Memory B cell (primary cell): Measurements from ENCODE around the gene C12orf42.

Experiments
- ATAC-seq: fragments of 150-1000 bp; cut with Tn5 transposase; 2 replicates; pipeline ENCODE4 v1.10.0; 2021; ENCODE audit warnings: low read depth, mild to moderate bottlenecking, moderate library complexity
- DNase-seq, 2 donors: peaks; one replicate each; pipeline ENCODE4 v3.0.0; 2022; ENCODE audit warnings: low spot score in 2 of 2
- H3K27ac Mint-ChIP-seq: one replicate; pipeline ENCODE4 v1.8.0; 2022; ENCODE audit warnings: mild to moderate bottlenecking, moderate library complexity, mixed read lengths
- H3K27me3 Mint-ChIP-seq: one replicate; pipeline ENCODE4 v1.8.0; 2022; ENCODE audit warnings: mixed read lengths
- H3K36me3 Mint-ChIP-seq: one replicate; pipeline ENCODE4 v1.8.0; 2022; ENCODE audit warnings: mild to moderate bottlenecking, mixed read lengths
- H3K4me1 Mint-ChIP-seq: one replicate; pipeline ENCODE4 v1.8.0; 2022; ENCODE audit warnings: mixed read lengths
- H3K4me3 Mint-ChIP-seq: one replicate; pipeline ENCODE4 v1.8.0; 2022; ENCODE audit warnings: mild to moderate bottlenecking, moderate library complexity, mixed read lengths
- H3K9me3 Mint-ChIP-seq: one replicate; pipeline ENCODE4 v1.8.0; 2022; ENCODE audit warnings: mixed read lengths

C12orf42 gene

GRCh38 chr12:103495469-103496456 is at the start of gene C12orf42:
C12orf42 (minus strand) TSS chr12:103495968; CDS start chr12:103478426, 17,542 bp downstream.
- Mint-ChIP-seq H3K27me3 (no peaks in the 10 kb centered on the region), H3K36me3 (no peaks in the 10 kb centered on the region), H3K4me3 (peak within 1 kb of the TSS; percentile 93), H3K4me1 (peaks cover 24% of the 10 kb centered on the region), H3K9me3 (peaks cover 3% of the 10 kb centered on the region), H3K27ac (peak within 1 kb of the TSS; percentile 84)
- peak; percentile 73 to 83 for DNase-seq
- peak; percentile 93 for ATAC-seq

DNA sequence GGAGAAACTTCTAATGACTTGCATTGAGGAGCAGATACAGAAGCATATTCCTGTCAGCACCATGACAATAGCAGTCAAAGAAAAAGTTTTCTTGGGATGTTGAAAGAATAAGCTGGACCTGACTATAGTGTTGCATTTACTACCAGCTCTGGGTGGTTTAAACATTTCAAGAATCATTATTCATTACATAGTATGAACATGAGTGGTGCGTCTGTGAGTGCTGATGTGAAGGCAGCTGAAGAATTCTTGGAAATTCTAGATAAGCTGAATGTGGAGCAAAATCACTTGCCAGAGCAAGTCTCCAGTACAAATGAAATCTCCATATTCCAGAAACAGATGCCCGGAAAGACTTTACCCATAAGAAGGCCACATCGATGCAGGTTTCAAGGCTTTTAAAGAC is 46.3 kb upstream of the C12orf42 start:
- Mint-ChIP-seq H3K9me3 (no peaks in the 10 kb centered on the region), H3K4me1 (peaks cover 3% of the 10 kb centered on the region), H3K27me3 (no peaks in the 10 kb centered on the region), H3K4me3 (no peak overlapping the region), H3K27ac (no peak overlapping the region), H3K36me3 (no peaks in the 10 kb centered on the region)
- DNase-seq (no peak), ATAC-seq (no peak)

GRCh38 chr12:103540319-103540718 is 44.6 kb upstream of the C12orf42 start:
- no peak overlapping the region for H3K27ac Mint-ChIP-seq
- H3K4me1 Mint-ChIP-seq: peaks cover 3% of the 10 kb centered on the region
- no peaks in the 10 kb centered on the region for H3K36me3 Mint-ChIP-seq
- no peak overlapping the region for H3K4me3 Mint-ChIP-seq
- no peaks in the 10 kb centered on the region for H3K9me3 Mint-ChIP-seq
- ATAC-seq: no peak
- no peaks in the 10 kb centered on the region for H3K27me3 Mint-ChIP-seq
- no peak for DNase-seq

GRCh38 chr12:103538397-103538796 is 42.6 kb upstream of the C12orf42 start:
- ATAC-seq: no peak
- Mint-ChIP-seq H3K4me3 (no peak overlapping the region), H3K4me1 (peaks cover 3% of the 10 kb centered on the region), H3K27ac (no peak overlapping the region), H3K36me3 (no peaks in the 10 kb centered on the region), H3K9me3 (no peaks in the 10 kb centered on the region), H3K27me3 (no peaks in the 10 kb centered on the region)
- DNase-seq: no peak

GRCh38 chr12:103530307-103531066 is 34.7 kb upstream of the C12orf42 start:
- Mint-ChIP-seq H3K4me1 (peaks cover 13% of the 10 kb centered on the region), H3K36me3 (peaks cover 1% of the 10 kb centered on the region), H3K27me3 (peaks cover 2% of the 10 kb centered on the region), H3K4me3 (peak overlapping the region; percentile 54), H3K9me3 (no peaks in the 10 kb centered on the region), H3K27ac (peak overlapping the region; percentile 36)
- peak; percentile 89 for ATAC-seq
- DNase-seq: peak in 1 of 2 donors; percentile 14

- Mint-ChIP-seq H3K27me3 (peaks cover 2% of the 10 kb centered on the region), H3K4me1 (peaks cover 13% of the 10 kb centered on the region), H3K36me3 (peaks cover 1% of the 10 kb centered on the region), H3K9me3 (no peaks in the 10 kb centered on the region), H3K27ac (peak overlapping the region; percentile 36), H3K4me3 (peak overlapping the region; percentile 37)
- DNase-seq: no peak
- no peak for ATAC-seq
Observed at GRCh38 chr12:103529306-103529705, 33.5 kb upstream of the C12orf42 start.

- H3K27ac Mint-ChIP-seq: no peak overlapping the region
- DNase-seq: no peak
- peaks cover 6% of the 10 kb centered on the region for H3K4me1 Mint-ChIP-seq
- H3K4me3 Mint-ChIP-seq: no peak overlapping the region
- H3K27me3 Mint-ChIP-seq: no peaks in the 10 kb centered on the region
- peaks cover 4% of the 10 kb centered on the region for H3K9me3 Mint-ChIP-seq
- ATAC-seq: no peak
- peaks cover 4% of the 10 kb centered on the region for H3K36me3 Mint-ChIP-seq
Observed at GRCh38 chr12:103524238-103524875, 28.6 kb upstream of the C12orf42 start.

DNA sequence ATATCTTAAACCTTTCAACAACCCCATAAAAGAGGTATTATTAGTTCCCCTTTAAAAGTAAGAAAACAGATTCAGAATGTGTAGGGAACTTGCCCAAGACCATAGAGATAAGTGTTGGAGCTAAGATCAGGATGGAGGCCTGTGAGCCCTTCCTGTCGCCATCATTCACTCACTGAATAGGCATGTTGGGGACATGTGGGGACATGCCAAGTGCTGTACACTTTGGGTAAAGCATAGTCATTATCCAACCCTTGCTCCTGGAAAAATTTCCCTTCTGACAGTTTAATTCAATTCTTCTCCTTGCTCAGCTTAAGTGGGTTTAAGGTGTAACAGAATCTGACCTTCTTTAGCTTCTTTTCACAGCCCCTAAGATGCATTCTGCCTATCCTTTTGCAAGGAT is 28.0 kb upstream of the C12orf42 start:
- DNase-seq: no peak
- H3K27me3 Mint-ChIP-seq: no peaks in the 10 kb centered on the region
- ATAC-seq: no peak
- no peak overlapping the region for H3K4me3 Mint-ChIP-seq
- H3K9me3 Mint-ChIP-seq: peaks cover 4% of the 10 kb centered on the region
- peaks cover 4% of the 10 kb centered on the region for H3K36me3 Mint-ChIP-seq
- H3K27ac Mint-ChIP-seq: no peak overlapping the region
- H3K4me1 Mint-ChIP-seq: peaks cover 9% of the 10 kb centered on the region

DNA sequence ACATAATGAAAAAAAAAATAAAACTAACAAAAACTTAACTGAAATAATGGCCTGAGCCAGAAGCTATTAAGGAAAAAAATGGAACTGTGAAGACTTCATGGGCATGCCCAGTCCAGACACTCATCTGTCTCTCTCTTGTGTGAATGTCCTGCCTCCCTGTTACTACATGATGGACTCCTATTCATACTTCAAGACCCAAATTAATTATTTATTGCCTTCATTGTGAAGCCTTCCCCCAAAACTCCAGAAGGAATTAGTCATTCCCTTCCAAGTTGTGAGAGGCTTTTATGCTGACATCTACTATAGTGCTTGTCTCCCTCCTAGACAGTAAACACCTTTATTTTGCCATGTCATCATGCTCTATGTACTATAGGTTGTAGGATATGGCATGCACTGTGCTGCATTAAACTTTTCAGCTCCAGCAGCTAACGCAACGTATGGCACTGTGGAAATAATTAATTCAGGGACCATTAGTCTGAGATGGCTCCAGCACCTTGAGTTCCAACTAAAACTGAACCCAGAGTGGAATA is 25.0 kb upstream of the C12orf42 start:
- Mint-ChIP-seq H3K4me1 (peaks cover 12% of the 10 kb centered on the region), H3K27me3 (no peaks in the 10 kb centered on the region), H3K36me3 (peaks cover 7% of the 10 kb centered on the region), H3K27ac (peak overlapping the region; percentile 14), H3K4me3 (no peak overlapping the region), H3K9me3 (peaks cover 14% of the 10 kb centered on the region)
- no peak for DNase-seq
- no peak for ATAC-seq

- ATAC-seq: no peak
- Mint-ChIP-seq H3K4me3 (no peak overlapping the region), H3K4me1 (peaks cover 12% of the 10 kb centered on the region), H3K9me3 (peaks cover 14% of the 10 kb centered on the region), H3K27ac (peak overlapping the region; percentile 92), H3K27me3 (no peaks in the 10 kb centered on the region), H3K36me3 (peaks cover 7% of the 10 kb centered on the region)
- DNase-seq: no peak
Observed at GRCh38 chr12:103519632-103520031, 23.9 kb upstream of the C12orf42 start.

DNA sequence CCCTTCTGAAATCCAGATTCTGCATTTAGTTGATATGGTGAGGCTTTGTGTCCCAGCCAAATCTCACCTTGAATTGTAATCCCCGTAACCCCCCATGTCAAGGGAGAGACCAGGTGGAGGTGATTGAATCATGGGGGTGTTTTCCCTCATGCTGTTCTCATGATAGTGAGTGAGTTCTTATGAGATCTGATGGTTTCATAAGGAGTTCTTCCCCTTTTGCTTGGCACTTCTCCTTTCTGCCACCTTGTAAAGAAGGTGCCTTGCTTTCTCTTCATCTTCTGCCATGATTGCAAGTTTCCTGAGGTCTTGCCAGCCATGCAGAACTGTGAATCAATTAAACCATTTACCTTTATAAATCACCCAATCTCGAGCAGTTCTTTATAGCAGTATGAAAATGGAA is 23.1 kb upstream of the C12orf42 start:
- peak; percentile 94 for ATAC-seq
- H3K27me3 Mint-ChIP-seq: no peaks in the 10 kb centered on the region
- H3K36me3 Mint-ChIP-seq: peaks cover 7% of the 10 kb centered on the region
- no peak overlapping the region for H3K4me3 Mint-ChIP-seq
- H3K27ac Mint-ChIP-seq: peak overlapping the region; percentile 92
- H3K9me3 Mint-ChIP-seq: peaks cover 16% of the 10 kb centered on the region
- peak in 1 of 2 donors; percentile 49 for DNase-seq
- peaks cover 12% of the 10 kb centered on the region for H3K4me1 Mint-ChIP-seq

GRCh38 chr12:103517161-103517560 is 21.4 kb upstream of the C12orf42 start:
- H3K4me3 Mint-ChIP-seq: no peak overlapping the region
- H3K27me3 Mint-ChIP-seq: no peaks in the 10 kb centered on the region
- H3K4me1 Mint-ChIP-seq: peaks cover 12% of the 10 kb centered on the region
- DNase-seq (no peak), ATAC-seq (no peak)
- peaks cover 7% of the 10 kb centered on the region for H3K36me3 Mint-ChIP-seq
- no peak overlapping the region for H3K27ac Mint-ChIP-seq
- H3K9me3 Mint-ChIP-seq: peaks cover 19% of the 10 kb centered on the region

- peaks cover 12% of the 10 kb centered on the region for H3K4me1 Mint-ChIP-seq
- no peak overlapping the region for H3K4me3 Mint-ChIP-seq
- no peak overlapping the region for H3K27ac Mint-ChIP-seq
- H3K9me3 Mint-ChIP-seq: peaks cover 19% of the 10 kb centered on the region
- ATAC-seq: no peak
- DNase-seq: no peak
- H3K36me3 Mint-ChIP-seq: peaks cover 7% of the 10 kb centered on the region
- no peaks in the 10 kb centered on the region for H3K27me3 Mint-ChIP-seq
Observed at GRCh38 chr12:103515341-103515740, 19.6 kb upstream of the C12orf42 start.
